Lower leg skin (tissue), 3 donors: ENCODE results near the gene TMLHE.
"Not testable (repeated sequence)": the region's sequence is repeated elsewhere in the genome, so short reads cannot be mapped to it uniquely, and the experiment has no call there.

Experiments
- CTCF ChIP-seq, 3 donors: fragments of 450-650 bp; IDR thresholded peaks; one replicate each; pipeline ENCODE4 v1.5.1; 2016; ENCODE audit warnings: antibody characterized with exemption in 3 of 3, mild to moderate bottlenecking in 3 of 3, moderate library complexity in 2 of 3
- POLR2A ChIP-seq, 2 donors: fragments of 450-650 bp; IDR thresholded peaks; one replicate each; pipeline ENCODE4 v1.6.1; 2016 to 2017; ENCODE audit warnings: antibody characterized with exemption in 2 of 2, mild to moderate bottlenecking in 1 of 2, moderate library complexity in 1 of 2

- not testable (repeated sequence) for TF ChIP-seq POLR2A, CTCF (IDR thresholded peaks at IDR 0.05)
Measured at GRCh38 chrX:155527023-155527422, 85.7 kb downstream of the TMLHE start.
